ENCODE data around the gene FGGY.
"Not testable (repeated sequence)": the region's sequence is repeated elsewhere in the genome, so short reads cannot be mapped to it uniquely, and the experiment has no call there.

FGGY gene

DNA sequence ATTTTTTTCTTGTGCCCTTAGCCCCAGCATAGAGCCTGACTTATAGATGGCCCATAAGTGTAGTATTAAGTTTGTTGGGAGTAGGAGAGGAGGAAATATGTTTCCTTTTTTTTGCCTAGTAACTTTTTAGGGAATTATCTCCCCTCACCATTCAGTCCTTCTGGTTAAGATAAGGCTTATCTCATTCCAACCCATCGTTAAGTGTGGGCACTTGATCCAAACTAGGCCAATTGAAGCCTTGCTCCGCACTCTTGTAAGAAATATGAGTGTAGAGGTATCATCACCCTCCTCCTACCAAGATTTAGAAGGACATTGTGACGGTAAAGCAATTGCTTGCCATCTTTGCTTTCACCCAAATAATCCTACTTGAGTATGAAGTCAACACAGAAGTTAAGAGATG lies 8.8 kb upstream of the FGGY start:
- DNase-seq: no peak

DNA sequence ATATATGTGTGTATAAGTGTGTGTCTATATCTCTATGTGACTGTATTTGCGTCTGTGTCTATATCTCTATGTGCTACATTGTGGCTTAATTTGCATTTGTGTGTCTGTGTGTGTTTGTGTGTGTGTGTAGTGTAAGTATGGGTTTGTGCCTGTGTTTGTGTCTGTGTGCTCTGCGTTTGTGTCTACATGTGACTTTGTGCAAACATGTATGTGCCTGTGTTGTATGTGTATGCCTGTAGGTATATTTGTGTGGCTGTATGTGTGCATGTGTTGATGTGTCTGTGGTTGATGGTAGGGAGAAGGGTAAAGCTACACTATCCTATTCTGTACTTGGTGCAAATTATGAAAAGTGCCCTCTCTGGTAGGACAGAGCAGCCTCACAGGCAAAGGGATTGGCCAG lies 7.3 kb upstream of the FGGY start:
- DNase-seq: no peak

DNA sequence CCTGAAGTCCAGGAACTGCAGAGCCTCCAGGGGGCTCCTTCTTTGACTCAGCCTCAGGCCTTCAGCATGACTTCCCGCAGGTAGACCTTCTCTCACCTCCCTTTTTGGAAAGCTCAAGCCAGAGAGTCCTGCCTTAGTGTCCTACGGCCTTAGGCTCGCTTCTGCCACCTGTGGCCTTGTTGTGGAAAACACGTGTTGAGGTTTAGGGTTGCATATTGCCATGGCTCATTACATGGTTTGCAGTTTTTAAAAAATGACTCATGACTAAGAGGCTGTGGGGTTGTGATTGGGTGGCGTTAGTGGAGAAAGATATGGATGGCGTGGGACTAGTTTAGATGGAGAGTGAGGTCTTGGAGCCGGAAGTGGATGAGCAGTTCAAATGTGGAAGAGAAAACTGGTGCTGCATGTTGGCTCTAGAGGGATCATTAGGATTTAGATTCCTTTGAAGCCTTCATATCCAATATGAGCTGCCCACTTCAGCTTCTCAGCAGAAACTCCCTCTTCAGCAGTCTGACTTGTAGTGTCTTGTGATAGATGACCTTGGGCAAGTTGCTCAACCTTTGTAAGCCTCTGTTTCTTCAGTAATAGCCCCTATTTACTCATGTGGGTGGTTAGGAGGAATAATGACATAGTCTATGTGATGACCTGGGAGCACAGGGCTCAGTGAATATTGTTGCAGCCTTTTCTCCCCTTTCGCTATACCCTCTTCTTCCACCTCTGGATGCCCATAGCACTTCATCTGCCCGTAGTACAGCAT lies 6.5 kb upstream of the FGGY start:
- no peak for DNase-seq

DNA sequence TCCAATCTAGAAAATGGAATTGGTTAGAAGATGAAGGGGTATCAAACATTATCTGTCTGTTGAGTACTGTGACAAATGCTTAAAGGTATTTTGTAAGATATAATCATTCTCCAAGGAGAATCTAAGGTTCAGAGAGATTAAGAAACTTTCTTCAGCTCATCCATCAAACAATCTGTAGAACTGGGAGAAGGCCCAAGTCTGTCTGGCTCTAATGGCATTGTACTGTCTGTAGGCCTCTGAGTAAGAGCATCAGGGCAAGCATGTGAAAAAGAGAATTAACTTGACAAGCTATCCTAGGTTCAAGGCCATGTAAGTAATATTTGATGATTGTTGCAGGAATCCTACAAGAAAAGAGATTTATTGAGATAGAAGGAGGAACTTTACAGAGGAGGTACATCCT lies 5.3 kb upstream of the FGGY start:
- no peak for DNase-seq

DNA sequence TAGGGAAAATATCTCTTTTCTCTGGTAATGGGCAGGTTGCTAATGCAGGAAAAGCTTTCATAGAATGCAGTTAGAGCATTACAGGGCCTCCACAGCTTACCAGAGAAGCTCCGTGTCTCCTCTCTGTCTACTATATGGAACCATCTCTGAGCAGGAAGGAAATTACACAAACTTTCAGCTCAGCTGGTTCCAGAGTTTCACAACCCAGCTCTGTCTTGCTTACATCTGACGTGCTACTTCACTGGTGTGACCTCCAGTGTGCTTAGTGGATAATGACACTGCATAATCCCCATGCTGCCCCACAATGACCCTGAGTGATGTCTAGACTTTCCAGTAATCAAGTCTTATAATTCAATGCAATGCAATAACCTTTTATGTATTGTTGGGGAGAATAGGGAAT lies 4.3 kb upstream of the FGGY start:
- peak in 18 of 58 donors; percentile 3 to 41 (median 14) for DNase-seq

DNA sequence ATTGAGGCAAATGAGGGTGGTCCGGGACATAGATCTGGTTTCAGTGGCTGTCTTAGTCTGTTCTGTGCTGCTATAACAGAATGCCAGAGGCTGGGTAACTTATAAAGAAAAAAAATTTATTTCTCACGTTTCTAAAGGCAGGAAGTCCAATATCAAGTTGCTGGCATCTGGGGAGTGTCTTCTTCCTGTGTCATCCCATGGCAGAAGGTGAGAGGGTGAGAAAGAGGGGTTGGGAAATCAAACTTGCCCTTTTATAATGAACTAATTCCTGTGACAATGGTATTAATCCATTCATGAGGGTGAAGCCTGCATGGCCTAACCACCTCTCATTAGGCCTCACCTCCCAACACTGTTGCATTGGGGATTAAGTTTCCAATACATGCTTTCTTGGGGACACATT lies 3.7 kb upstream of the FGGY start:
- no peak for DNase-seq

DNA sequence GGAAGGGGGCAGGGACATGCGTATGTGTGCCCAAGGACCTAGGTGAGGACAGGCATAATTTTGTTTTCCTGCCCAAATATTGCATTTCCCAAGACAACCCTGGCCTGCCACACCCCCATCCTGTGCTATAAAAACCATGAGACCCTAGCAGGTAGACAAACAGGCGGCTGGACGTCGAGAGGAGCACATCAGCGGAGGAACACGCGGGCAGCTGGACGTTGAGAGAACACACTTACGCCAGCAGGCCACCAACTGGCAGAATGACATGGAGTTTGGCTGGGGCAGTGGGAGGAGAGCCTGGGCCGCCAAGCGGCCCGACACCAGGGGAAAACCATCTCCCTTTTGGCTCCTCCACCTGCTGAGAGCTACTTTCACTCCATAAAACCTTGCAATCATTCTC lies 3.0 kb upstream of the FGGY start:
- no peak for DNase-seq

DNA sequence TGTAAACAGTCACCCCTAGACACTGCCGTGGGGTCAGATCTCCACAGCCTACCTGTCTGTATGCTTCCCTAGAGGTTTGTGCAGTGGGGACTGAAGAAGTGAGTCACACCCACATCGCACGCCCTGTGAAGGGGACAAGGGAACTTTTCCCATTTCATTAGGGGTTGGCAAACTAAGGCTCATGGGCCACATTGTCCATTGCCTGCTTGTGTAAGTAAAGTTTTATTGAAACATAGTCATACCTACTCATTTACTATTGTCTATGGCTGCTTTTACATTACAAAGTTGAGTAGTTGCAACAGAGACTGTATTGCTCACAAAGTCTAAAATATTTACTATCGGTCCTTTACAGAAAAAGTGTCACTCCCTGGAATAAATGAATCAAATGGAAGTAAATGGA lies 2.5 kb upstream of the FGGY start:
- no peak for DNase-seq

DNA sequence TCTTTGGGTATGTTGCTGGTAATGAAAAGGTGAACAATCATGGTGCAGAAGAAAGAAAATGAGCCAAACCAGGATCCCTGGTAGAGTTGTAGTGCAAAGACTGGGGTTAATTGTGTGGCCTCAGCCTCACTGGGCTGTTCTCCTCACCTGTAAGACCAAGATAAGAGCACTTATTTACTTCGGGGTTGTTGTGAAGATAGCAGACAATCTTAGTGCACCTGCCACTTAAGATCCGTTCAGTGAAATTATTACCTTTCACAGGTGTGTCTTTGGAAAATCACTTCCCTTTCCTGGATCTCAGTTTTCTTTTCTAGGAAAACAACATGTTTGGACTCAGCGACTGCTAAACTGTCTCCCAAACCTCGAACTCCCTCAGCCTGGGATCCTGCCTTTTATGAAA lies 1.3 kb upstream of the FGGY start:
- DNase-seq: peak in 1 of 58 donors; percentile 6

DNA sequence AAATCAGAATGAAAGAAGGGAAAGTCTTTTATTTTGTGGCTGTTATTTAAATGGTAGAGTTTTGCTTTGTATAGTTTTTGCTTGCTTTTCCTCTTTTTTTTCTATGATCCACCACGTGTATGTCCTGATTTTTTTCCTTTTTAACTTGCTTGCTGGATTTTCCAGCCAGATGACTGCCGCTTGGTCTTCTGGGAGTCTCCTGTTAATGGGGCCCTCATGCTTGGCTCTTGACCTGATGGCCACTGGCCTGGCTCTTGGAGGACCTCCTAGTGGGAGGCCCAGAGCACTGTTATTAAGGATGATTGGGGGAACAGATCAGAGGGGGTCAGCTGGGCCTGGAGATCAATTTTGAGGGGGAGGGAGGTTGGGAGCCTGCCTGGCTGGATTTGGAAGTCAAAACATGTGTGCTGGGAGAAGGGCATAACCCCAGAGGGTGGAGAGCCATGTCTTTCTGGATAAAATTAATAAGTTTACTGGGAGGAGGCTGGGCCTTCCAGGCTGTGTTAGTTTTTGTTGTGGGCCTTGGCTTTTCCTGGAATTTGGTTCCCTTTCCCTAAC lies 1.2 kb downstream of the FGGY start:
- no peak for DNase-seq

DNA sequence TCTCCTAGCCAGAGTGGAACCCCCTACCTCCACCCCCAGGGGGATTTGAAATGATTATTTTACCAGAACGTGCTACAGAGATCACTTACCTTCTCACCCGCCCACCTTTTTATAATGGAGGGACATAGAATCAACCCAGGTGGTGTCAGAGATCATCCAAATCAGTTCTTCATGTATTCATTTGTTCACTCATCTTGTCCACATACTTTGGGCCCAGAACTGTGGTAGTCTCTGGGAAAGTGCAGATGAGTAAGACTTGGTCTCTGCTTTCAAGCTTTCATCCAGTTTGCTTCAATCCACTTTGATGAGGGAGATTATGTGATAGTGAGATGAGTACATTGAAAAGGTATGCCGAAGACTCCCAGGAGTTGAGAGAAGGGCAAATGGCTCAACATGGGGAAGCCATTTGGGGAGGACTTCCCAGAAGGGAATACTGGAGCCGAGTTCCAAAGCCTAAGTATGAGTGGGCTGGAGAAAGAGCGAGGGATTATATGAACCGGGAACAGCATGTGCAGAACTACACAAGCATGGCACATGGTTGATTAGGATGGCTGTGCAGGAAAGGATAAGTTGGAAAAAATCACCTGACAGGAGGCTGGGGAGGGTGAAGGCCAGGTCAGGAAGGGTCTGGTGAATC lies 1.9 kb downstream of the FGGY start:
- no peak for DNase-seq

DNA sequence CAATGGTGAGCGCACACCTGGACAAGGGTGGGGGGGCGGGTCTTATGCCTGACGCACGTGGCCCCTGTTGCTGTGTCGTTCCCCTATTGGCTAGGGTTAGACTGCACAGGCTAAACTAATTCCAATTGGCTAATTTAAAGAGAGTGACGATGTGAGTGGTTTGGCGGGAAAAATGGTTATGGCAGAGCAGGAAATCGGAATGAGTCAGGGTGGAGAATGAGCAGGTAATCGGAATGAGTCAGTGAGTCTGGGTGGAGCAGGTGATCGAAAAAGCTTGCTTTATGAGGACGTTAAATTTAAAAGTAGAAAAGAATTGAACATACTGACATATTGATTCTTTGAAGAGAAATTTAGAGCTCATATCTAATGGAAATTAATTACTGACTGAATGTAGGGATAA lies 2.8 kb downstream of the FGGY start:
- not testable (repeated sequence) for DNase-seq

DNA sequence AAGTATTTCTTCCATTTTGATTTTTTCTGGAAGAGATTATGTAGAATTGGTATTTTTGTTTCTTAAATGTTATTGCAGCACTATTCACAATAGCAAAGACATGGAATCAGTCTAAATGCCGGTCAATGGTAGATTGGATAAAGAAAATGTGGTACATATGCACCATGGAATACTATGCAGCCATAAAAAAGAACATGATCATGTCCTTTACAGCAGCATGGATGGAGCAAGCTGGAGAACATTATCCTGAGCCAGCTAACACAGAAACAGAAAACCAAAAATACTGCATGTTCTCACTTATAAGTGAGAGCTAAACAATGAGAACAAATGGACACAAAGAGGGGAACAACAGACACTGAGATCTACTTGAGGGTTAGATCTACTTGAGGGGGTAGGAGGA lies 5.4 kb downstream of the FGGY start:
- no peak for DNase-seq

DNA sequence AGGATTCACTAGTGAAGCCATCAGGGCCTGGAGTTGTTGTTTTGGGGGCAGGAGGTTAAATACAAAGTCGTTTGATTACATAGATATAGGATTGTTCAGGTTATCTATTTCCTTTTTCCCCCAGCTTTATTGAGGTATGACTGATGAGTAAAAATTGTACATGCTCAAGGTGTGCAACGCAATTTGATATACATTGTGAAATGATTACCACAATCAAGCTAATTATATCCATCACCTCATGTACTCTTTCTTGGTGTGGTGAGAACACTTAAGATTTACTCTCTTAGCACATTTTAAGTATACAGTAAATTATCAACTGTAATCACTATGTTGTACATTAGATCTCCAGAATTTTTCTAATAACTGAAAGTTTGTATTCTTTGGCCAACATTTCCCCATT lies 6.0 kb downstream of the FGGY start:
- DNase-seq: no peak

DNA sequence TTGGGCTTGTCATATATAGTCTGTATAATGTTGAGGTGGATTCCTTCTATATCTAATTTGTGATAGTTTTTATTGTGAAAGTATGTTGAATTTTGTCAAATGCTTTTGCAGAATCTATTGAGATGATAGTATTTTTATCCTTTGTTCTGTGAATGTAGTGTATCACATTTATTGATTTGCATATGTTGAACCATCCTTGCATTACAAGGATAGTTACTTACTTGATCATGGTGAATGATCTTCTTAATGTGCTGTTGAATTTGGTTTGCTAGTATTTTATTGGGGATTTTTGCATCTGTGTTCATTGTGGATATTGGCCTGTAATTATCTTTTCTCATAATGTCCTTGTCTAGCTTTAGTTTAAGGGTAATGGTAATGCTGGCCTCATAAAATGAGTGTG lies 8.3 kb downstream of the FGGY start:
- no peak for DNase-seq

DNA sequence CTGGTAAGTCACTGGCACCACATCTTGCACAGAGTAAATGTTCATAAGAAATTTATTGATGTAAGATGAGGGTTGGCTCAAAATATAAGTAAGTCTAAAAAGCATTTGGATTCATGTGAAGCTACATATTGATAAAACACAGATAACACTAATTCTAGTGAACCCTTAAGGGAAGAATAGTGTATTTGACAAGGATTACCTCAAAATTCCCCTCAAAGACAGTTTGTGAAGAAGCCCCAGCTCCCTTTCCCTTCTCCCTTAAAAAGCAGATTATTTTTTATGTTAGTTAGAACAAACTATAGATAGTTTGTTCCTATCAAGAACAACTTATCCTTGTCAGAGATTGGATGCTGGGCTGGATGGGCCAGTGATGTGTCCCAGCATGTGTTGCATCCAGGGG lies 10.7 kb downstream of the FGGY start:
- DNase-seq: no peak

DNA sequence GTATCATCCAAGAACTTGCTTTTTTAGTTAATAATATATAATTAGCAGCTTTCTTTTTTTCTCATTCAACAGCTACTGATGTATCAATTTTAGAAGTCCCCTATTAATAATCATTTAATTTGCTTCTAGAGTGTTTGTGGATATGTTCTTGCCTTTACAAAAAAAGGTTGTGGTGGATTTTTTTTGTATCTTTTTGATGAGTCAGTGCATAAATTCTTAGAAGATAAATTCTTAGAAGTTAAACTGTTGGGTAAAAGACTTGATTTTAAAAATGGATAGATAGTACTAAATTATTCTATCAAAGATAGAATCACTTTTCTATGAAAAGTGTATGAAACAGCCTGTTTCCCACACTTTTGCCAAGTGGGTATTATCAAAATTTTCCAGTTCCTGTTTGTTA lies 11.9 kb downstream of the FGGY start:
- DNase-seq: no peak

DNA sequence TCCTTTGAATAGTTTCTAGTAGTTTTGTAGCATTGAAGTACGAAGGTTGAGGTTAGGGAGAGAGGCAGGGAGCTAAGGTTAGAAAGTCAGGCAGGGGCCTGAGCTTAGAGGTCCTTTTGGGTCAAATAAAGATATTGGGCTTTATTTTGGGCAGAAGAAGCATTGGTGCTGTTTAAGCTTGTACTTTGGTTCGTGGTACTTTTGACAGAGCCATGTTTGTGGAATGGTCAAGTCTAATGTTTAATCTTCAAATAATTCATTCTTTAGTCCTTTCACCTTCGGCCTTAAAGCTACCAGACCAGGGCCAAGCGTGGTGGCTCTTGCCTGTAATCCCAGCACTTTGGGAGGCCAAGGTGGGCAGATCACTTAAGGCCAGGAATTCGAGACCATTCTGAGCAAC lies 12.5 kb downstream of the FGGY start:
- DNase-seq: no peak

DNA sequence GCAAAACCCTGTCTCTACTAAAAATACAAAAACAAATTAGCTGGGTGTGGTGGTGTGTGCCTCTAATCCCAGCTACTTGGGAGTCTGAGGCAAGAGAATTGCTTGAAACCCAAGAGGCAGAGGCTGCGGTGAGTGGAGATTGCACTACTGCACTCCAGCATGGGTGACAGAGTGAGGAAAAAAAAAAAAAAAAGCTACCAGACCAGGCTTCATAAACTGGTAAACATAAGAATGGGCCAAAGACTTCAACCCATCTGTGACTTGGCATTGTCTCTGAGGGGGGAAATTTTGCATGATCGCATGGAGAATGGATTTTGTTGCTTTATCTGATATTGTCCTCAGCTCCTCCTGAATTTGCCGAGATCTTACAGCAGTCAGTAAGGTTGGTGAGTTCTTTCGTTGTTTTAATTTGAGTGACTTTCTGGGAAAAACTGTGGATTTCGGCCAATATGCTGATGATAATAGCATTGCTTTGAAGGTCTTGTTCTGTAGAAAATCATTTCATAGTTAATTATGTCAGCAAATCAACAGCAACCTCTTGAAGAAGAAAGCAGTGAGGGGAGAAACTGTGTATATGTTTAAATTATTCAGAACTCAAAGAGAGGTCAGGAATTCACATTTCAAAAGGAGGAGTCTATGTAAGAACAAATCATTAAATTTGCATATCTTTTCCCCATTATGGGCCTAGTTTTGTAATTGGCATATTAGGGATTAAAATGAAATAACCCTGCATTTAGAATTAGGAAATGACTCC lies 13.1 kb downstream of the FGGY start:
- no peak for DNase-seq

DNA sequence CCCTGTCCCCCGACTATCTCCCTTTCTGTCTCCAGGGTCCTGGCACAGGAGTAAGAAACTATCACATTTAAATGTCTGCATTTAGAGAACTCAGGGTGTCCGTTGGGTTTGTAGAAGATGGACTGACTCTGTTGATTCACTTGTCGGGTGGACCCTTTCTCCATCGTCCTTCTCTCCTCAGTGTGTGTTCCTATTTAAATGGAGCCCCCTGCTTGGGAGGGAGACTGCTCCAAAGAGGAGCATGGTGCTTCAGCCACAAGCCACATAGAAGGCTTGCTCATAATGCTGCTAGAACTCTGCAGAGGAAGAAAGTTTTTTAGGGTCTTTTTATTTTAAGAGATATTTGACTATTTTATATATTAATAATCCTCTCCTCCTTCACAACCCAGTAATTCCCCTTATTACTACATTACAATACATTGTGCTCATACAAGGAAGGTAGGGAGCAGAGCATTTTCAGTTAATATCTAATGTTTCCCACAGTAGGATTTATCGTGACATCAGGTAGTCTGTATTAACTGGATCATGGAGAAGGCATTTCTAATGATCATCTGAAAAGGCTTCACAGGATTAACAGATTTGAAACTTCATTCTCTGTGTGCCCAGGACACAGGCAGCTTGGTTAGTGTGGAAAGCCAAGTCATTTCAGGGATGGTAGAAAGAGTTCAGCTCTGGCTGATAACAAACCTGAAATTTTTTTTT lies 13.8 kb downstream of the FGGY start:
- no peak for DNase-seq

DNA sequence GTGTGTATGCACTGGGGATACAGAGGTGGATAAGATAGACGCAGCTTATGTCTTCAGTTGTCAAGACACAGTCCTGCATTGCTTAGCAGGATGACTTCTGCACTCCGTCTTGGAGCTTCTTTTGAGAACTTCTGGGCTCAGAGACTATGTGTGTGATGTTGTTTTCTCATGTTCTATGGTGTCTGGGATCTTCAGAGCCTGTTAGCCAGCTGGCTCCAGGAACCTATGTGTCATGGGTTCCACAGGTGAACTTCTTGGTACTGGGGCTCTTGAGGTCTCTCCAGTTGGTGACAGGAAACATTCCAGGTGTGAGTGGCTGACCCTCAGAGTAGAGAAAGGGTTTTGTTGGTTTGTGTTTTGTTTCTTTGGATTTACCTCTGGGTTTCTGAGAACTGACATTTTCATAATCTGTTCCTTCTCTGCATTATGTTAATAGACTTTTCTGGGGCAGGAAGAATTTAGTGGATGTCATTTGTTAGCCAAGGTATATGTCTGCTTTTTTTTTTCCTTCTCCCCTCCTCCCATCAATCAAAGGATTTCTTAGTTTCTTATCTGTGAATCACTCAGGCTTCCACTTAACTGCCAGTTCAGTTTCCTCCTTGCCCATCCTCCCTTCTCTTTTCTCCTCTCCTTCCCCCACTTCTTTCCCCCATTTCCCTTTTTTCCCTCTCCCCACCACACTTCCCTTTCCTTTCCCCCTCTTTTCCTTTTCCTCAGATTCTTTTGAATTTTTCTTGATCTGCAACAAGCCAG lies 18.1 kb downstream of the FGGY start:
- no peak for DNase-seq

Data from anterior cingulate cortex (tissue), 58 donors.